K562 (cell line): ENCODE results near the gene R3HDM2. TPM values are rescaled to one million over a fixed set of nuclear protein-coding genes. Genes with fewer than 3 reads are reported as not detected.

ENCODE experiments used
- ATAC-seq: fragments of 200-7000 bp; cut with Tn5 transposase; 3 replicates; pipeline ENCODE4 v1.9.1; 2020; ENCODE audit warnings: moderate library complexity
- BruUV-seq: library from RNA; stranded (reverse); fragments of 400-500 nt; replicated peaks from 2 replicates; lab custom pipeline; 2021; lab: Mats Ljungman, UMichigan
- CTCF ChIA-PET: fragments of 300-600 bp; formaldehyde crosslinking; extraction: SDS; loops from one replicate; lab custom pipeline; 2021; ENCODE audit warnings: low intra/inter-chr PET ratio; lab: Yijun Ruan, JAX
- POLR2A ChIA-PET: fragments of 300-600, 350-650 bp; sonication (Branson Sonifier 250); formaldehyde crosslinking; extraction: SDS; loops from one replicate; lab custom pipeline; 2021; ENCODE audit warnings: antibody characterized with exemption, inconsistent platforms; lab: Yijun Ruan, JAX
- DNase-seq, 4 experiments: peaks; one replicate each; pipeline versions ENCODE4 v3.0.0 to v3.0.0-alpha.2; 2011 to 2018; ENCODE audit warnings: low spot score in 3 of 4, mixed read lengths in 3 of 4; ENCODE audit errors: extremely low read depth in 1 of 4
- FAIRE-seq: peaks from 2 replicates; lab custom pipeline; 2011; peaks lifted over from hg19 to GRCh38; lab: Jason Lieb, UNC
- H2AFZ ChIP-seq: 2 replicates; pipeline ENCODE4 v1.6.0; 2011; ENCODE audit warnings: low read depth, low read length, control low read depth, inconsistent platforms
- H3K27ac ChIP-seq: fragments of 200-600 bp; 3 replicates; pipeline ENCODE4 v1.8.0; 2011; ENCODE audit warnings: low read depth, mild to moderate bottlenecking, control low read depth, inconsistent platforms, low read length, moderate library complexity, mixed read lengths; ENCODE audit errors: extremely low read depth
- H3K27me3 ChIP-seq, 2 experiments: fragments of 300-600 bp in 1 of 2; 2 replicates in 1 of 2; 3 replicates in 1 of 2; pipeline versions ENCODE4 v1.6.0 to v1.8.0; 2011; ENCODE audit warnings: inconsistent platforms in 2 of 2, low read length in 2 of 2, mild to moderate bottlenecking in 1 of 2, mixed read lengths in 1 of 2, moderate library complexity in 1 of 2; ENCODE audit not compliant: control insufficient read depth in 2 of 2, insufficient read depth in 2 of 2
- H3K36me3 ChIP-seq: fragments of 300-600 bp; 3 replicates; pipeline ENCODE4 v1.8.0; 2011; ENCODE audit warnings: mild to moderate bottlenecking, low read length, inconsistent platforms; ENCODE audit not compliant: control insufficient read depth, insufficient read depth
- H3K4me1 ChIP-seq, 2 experiments: fragments of 200-600 bp in 1 of 2; replicated peaks in 1 of 2; 2 replicates in 1 of 2; 3 replicates in 1 of 2; pipeline versions ENCODE4 v1.5.1 to v1.8.0; 2011; ENCODE audit warnings: inconsistent platforms in 2 of 2, low read length in 2 of 2, mild to moderate bottlenecking in 1 of 2, mixed read lengths in 1 of 2, moderate library complexity in 1 of 2; ENCODE audit not compliant: control insufficient read depth in 2 of 2, insufficient read depth in 2 of 2
- H3K4me2 ChIP-seq: 2 replicates; pipeline ENCODE4 v1.6.1; 2011; ENCODE audit warnings: low read length, control low read depth, inconsistent platforms, mixed read lengths; ENCODE audit not compliant: insufficient read depth
- H3K4me3 ChIP-seq: fragments of 200-600 bp; sonication (generic), shearing (Covaris generic); 2 replicates; pipeline ENCODE4 v1.5.1; 2016; ENCODE audit warnings: control low read depth, inconsistent platforms
- H3K79me2 ChIP-seq: fragments of 200-600 bp; 3 replicates; pipeline ENCODE4 v1.8.0; 2011; ENCODE audit warnings: low read length, inconsistent platforms; ENCODE audit not compliant: control insufficient read depth, insufficient read depth
- H3K9ac ChIP-seq, 2 experiments: 2 replicates each; pipeline versions ENCODE4 v1.6.0 to v1.6.1; 2011; ENCODE audit warnings: low read depth in 2 of 2, low read length in 2 of 2, control low read depth in 1 of 2, inconsistent platforms in 1 of 2, mild to moderate bottlenecking in 1 of 2, mixed read lengths in 1 of 2; ENCODE audit not compliant: insufficient read depth in 1 of 2
- H3K9me1 ChIP-seq: one replicate; pipeline ENCODE4 v1.6.0; 2011; ENCODE audit warnings: inconsistent platforms, mild to moderate bottlenecking, low read length, moderate library complexity; ENCODE audit not compliant: control insufficient read depth, insufficient read depth
- H3K9me3 ChIP-seq: replicated peaks from 2 replicates; pipeline ENCODE4 v1.5.1; 2011; ENCODE audit warnings: low read depth, low read length, inconsistent platforms; ENCODE audit not compliant: control insufficient read depth, insufficient read depth
- H4K20me1 ChIP-seq: replicated peaks from 2 replicates; pipeline ENCODE4 v1.6.1; 2011; ENCODE audit warnings: low read length, inconsistent platforms, mixed read lengths; ENCODE audit not compliant: control insufficient read depth, insufficient read depth
- ARID2 ChIP-seq: fragments of 450-650 bp; IDR thresholded peaks from 2 replicates; pipeline ENCODE4 v1.6.1; 2017; ENCODE audit warnings: antibody characterized with exemption, mild to moderate bottlenecking
- COPS2 ChIP-seq: fragments of 450-650 bp; conservative IDR thresholded peaks from 2 replicates; pipeline ENCODE4 v1.6.1; 2016; ENCODE audit warnings: mild to moderate bottlenecking, moderate library complexity
- DACH1 ChIP-seq: fragments of 450-650 bp; IDR thresholded peaks from 2 replicates; pipeline ENCODE4 v1.6.1; 2018; ENCODE audit not compliant: partially characterized antibody
- GTF2A2 ChIP-seq: IDR thresholded peaks from 2 replicates; pipeline ENCODE4 v1.6.1; 2016; ENCODE audit warnings: mild to moderate bottlenecking, missing genetic modification characterization, missing compliant biosample characterization
- KHSRP ChIP-seq: fragments of 450-650 bp; IDR thresholded peaks from 2 replicates; pipeline ENCODE4 v1.6.1; 2017
- PCBP2 ChIP-seq: fragments of 200-400 bp; formaldehyde crosslinking; IDR thresholded peaks from 2 replicates; pipeline ENCODE4 v1.6.1; 2018; ENCODE audit warnings: low read length, low read depth, mild to moderate bottlenecking, moderate library complexity; ENCODE audit not compliant: poor library complexity, severe bottlenecking
- PTRF ChIP-seq: fragments of 450-650 bp; IDR thresholded peaks from 2 replicates; pipeline ENCODE4 v1.6.1; 2016; ENCODE audit warnings: mild to moderate bottlenecking, missing genetic modification characterization, missing compliant biosample characterization
- SIN3B ChIP-seq: fragments of 450-650 bp; IDR thresholded peaks from 2 replicates; pipeline ENCODE4 v1.6.1; 2017; ENCODE audit warnings: low read depth, mild to moderate bottlenecking, moderate library complexity
- SMC3 ChIP-seq: conservative IDR thresholded peaks from 2 replicates; pipeline ENCODE4 v1.6.1; 2011; ENCODE audit warnings: low read depth, low read length, improper control_type of control experiment; ENCODE audit not compliant: insufficient read depth
- TAL1 ChIP-seq: fragments of 450-650 bp; IDR thresholded peaks from 2 replicates; pipeline ENCODE4 v1.6.1; 2016; ENCODE audit warnings: mild to moderate bottlenecking
- TSHZ1 ChIP-seq: fragments of 250-450 bp; sonication (Bioruptor Pico); IDR thresholded peaks from 2 replicates; pipeline ENCODE4 v1.4.0; 2020; ENCODE audit warnings: mild to moderate bottlenecking, moderate library complexity
- ZBTB2 ChIP-seq: fragments of 450-650 bp; IDR thresholded peaks from 2 replicates; pipeline ENCODE4 v1.6.1; 2016; ENCODE audit warnings: antibody characterized with exemption
- ZNF431 ChIP-seq: sonication (generic); formaldehyde crosslinking; IDR thresholded peaks from 2 replicates; pipeline ENCODE4 v1.8.0; 2022; ENCODE audit warnings: mild to moderate bottlenecking, missing genetic modification reagents
- WGBS: fragments of 100-300 bp; shearing (Covaris generic); methylation state at CpG from one replicate; pipeline ENCODE4 v1.1.6; 2016; ENCODE audit warnings: low coverage, mixed read lengths; ENCODE audit not compliant: insufficient coverage; ENCODE audit errors: missing lambda C conversion rate; 5-methylcytosine and 5-hydroxymethylcytosine counted together
- in situ Hi-C: fragments of 300-500 bp; cut with MboI; formaldehyde crosslinking; loops from 4 replicates; pipeline ENCODE4 v1.15.0; 2018; ENCODE audit warnings: inconsistent platforms, mixed read lengths
- intact Hi-C: fragments of 100-400 bp; cut with micrococcal nuclease; formaldehyde crosslinking; loops from 2 replicates; pipeline ENCODE4 v1.14.2; 2022
- polyA plus RNA-seq, 8 experiments: library from polyadenylated mRNA; depleted of rRNA in 4 of 8; stranded (reverse) in 5 of 8; unstranded in 3 of 8; fragments of >200 nt; fragmentation: Nextera tagmentation in 2 of 8; fragmentation: Illumina TruSeq in 1 of 8; extraction: Ambion mirVana in 2 of 8; extraction: Trizol in 1 of 8; gene quantifications; 2 replicates each; pipeline versions ENCODE4 v1.2.1 to v1.2.3, GENCODE V29; 2011 to 2014; ENCODE audit warnings: inconsistent platforms in 1 of 8, missing spikeins in 1 of 8
- total RNA-seq, 7 experiments: library from RNA; depleted of rRNA in 6 of 7; stranded (reverse); fragments of >200 nt in 6 of 7; fragmentation: Illumina TruSeq in 2 of 7; extraction: Trizol in 2 of 7; gene quantifications; 2 replicates each; pipeline versions ENCODE4 v1.2.1 to v1.2.3, GENCODE V29; 2011 to 2021; ENCODE audit warnings: low replicate concordance in 1 of 7
- TF ChIP-seq, protein P1 (sequence below): fragments of 250-450 bp; sonication (Bioruptor Pico); IDR thresholded peaks from 2 replicates; pipeline ENCODE4 v1.5.0; 2022; ENCODE audit warnings: mild to moderate bottlenecking

The R3HDM2 gene
- total and polyA plus RNA-seq, 9 of the 15 experiments (the other 6 are each of a cell fraction or from before 2014, with no cell fraction given): 3.3 to 18.8 (median 9.0) TPM

DNA sequence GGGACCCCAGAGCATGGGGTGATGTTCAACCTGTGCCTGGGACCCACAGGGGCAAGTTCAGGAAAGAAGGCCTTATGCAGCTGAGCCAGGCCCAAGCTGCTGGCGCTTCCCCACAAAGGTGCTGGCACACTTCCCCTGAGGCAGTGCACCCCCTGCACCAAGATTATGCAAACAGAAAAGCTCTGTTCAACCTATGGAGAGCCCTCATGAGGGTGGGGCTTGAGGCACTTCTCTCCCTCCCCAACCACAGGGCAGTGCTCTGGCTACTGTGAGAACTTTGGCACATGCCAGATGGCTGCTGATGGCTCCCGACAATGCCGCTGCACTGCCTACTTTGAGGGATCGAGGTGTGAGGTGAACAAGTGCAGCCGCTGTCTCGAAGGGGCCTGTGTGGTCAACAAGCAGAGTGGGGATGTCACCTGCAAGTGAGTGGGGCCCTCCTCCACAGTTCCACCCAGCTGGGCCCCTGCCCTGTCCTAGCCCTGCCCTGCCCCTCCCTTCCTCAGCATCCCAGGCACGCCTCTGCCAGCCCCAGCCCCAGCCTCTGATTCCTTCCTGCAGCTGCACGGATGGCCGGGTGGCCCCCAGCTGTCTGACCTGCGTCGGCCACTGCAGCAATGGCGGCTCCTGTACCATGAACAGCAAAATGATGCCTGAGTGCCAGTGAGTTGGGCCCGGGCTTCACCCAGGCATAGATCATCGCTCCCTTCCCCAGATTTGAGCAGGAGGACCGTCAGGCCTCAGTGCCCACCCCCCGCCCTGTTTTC lies 219.7 kb downstream of the R3HDM2 start:
- H3K4me1 ChIP-seq: peaks cover 9 to 43% of the 10 kb centered on the region in 2 experiments; a peak in 4 of 5 replicates
- intact Hi-C loops (no loop called here), in situ Hi-C loops (no loop called here)
- BruUV-seq: no TSS peak
- POLR2A ChIA-PET: interaction anchor here (1.2 kb wide), 1 partner anchor 22 kb away, joined by 4 read pairs; no protein-coding TSS in a partner anchor
- peaks cover 16 to 70% of the 10 kb centered on the region in 2 experiments; a peak in 4 of 5 replicates for H3K27me3 ChIP-seq
- H3K9me1 ChIP-seq: peaks cover 2% of the 10 kb centered on the region
- DNase-seq (no peak), ATAC-seq (no peak), FAIRE-seq (no peak)
- H2AFZ ChIP-seq: no peak overlapping the region
- no peaks in the 10 kb centered on the region for H3K36me3 ChIP-seq
- CTCF ChIA-PET: interaction anchor here (4.7 to 7.2 kb wide), 2 partner anchors 27 to 32 kb away, joined by 80 to 186 read pairs; a partner anchor contains a TSS
- H3K4me2 ChIP-seq: no peak overlapping the region
- WGBS: 10% methylated on average over 16 of the region's 16 CpGs
- no peaks in the 10 kb centered on the region for H3K79me2 ChIP-seq
- TF ChIP-seq TAL1: no peak
- no peak for TF ChIP-seq ZNF431 (CRISPR knock-in tag)
- TF ChIP-seq DACH1: no peak
- no peak for TF ChIP-seq PTRF (tag)
- no peak for TF ChIP-seq ZBTB2
- TF ChIP-seq GTF2A2 (tag): no peak
- TF ChIP-seq, protein P1, sequence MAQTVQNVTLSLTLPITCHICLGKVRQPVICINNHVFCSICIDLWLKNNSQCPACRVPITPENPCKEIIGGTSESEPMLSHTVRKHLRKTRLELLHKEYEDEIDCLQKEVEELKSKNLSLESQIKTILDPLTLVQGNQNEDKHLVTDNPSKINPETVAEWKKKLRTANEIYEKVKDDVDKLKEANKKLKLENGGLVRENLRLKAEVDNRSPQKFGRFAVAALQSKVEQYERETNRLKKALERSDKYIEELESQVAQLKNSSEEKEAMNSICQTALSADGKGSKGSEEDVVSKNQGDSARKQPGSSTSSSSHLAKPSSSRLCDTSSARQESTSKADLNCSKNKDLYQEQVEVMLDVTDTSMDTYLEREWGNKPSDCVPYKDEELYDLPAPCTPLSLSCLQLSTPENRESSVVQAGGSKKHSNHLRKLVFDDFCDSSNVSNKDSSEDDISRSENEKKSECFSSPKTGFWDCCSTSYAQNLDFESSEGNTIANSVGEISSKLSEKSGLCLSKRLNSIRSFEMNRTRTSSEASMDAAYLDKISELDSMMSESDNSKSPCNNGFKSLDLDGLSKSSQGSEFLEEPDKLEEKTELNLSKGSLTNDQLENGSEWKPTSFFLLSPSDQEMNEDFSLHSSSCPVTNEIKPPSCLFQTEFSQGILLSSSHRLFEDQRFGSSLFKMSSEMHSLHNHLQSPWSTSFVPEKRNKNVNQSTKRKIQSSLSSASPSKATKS: no peak
- no peak for TF ChIP-seq COPS2
- no peak for TF ChIP-seq TSHZ1 (CRISPR knock-in tag)
- TF ChIP-seq ARID2: no peak
- TF ChIP-seq KHSRP: no peak
- no peak for TF ChIP-seq SMC3
- no peak for TF ChIP-seq PCBP2
- no peak for TF ChIP-seq SIN3B
- H3K4me3 ChIP-seq: no peak overlapping the region
- H4K20me1 ChIP-seq: peaks cover 21% of the 10 kb centered on the region
- no peaks in the 10 kb centered on the region for H3K9me3 ChIP-seq
- peak overlapping the region in 1 of 2 experiments; percentile 28; a peak in 1 of 4 replicates for H3K9ac ChIP-seq
- H3K27ac ChIP-seq: no peak overlapping the region
